Sigmoid colon (tissue), 7 donors: ENCODE measurements around the gene KLK7. TPM values are rescaled to one million over a fixed set of nuclear protein-coding genes. Genes with fewer than 3 reads are reported as not detected.
A peak's percentile ranks its signal among the peaks of the same experiment; 100 is the strongest.

Experiments
- DNase-seq: peaks from one replicate; pipeline ENCODE4 v3.0.0-alpha.2; 2019
- H3K27ac ChIP-seq, 4 donors: fragments of 200-600 bp; sonication (generic); one replicate each; pipeline ENCODE4 v1.5.1; 2016 to 2019; ENCODE audit warnings: mild to moderate bottlenecking in 1 of 4
- H3K27me3 ChIP-seq, 3 donors: fragments of 200-600 bp; sonication (generic); one replicate each; pipeline ENCODE4 v1.5.1; 2019; ENCODE audit warnings: mild to moderate bottlenecking in 1 of 3
- H3K36me3 ChIP-seq, 4 donors: fragments of 200-600 bp; sonication (generic); one replicate each; pipeline ENCODE4 v1.5.1; 2016 to 2019
- H3K4me1 ChIP-seq, 4 donors: fragments of 200-600 bp; sonication (generic); one replicate each; pipeline ENCODE4 v1.5.1; 2017 to 2019
- H3K4me3 ChIP-seq, 4 donors: fragments of 200-600 bp; sonication (generic); one replicate each; pipeline ENCODE4 v1.5.1; 2017 to 2019; ENCODE audit warnings: mild to moderate bottlenecking in 2 of 4, moderate library complexity in 1 of 4
- H3K9me3 ChIP-seq, 4 donors: fragments of 200-600 bp in 3 of 4; sonication (generic) in 3 of 4; one replicate each; pipeline versions ENCODE4 v1.5.1 to v1.6.1; 2013 to 2019
- EP300 ChIP-seq, 4 donors: sonication (generic); formaldehyde crosslinking; IDR thresholded peaks; one replicate each; pipeline ENCODE4 v1.6.1; 2017; ENCODE audit warnings: antibody characterized with exemption in 4 of 4
- POLR2A ChIP-seq, 2 donors: fragments of 450-650 bp; IDR thresholded peaks; one replicate each; pipeline ENCODE4 v1.6.1; 2016; ENCODE audit warnings: antibody characterized with exemption in 2 of 2, mild to moderate bottlenecking in 2 of 2, moderate library complexity in 2 of 2
- POLR2AphosphoS5 ChIP-seq, 4 donors: sonication (generic); formaldehyde crosslinking; IDR thresholded peaks; one replicate each; pipeline ENCODE4 v1.6.1; 2017; ENCODE audit warnings: antibody characterized with exemption in 4 of 4
- WGBS, 2 donors: extraction: QIAGEN DNeasy Blood & Tissue Kit; methylation state at CpG; one replicate each; pipeline ENCODE4 v1.1.7; 2013; 5-methylcytosine and 5-hydroxymethylcytosine counted together
- intact Hi-C: fragments of 100-400 bp; cut with DNase I; formaldehyde crosslinking; loops from one replicate; pipeline ENCODE4 v1.15.1; 2023
- polyA plus RNA-seq, 3 donors: library from polyadenylated mRNA; stranded (reverse); fragments of 200-250 nt; gene quantifications; one replicate each; pipeline ENCODE4 v1.2.3, GENCODE V29; 2013
- total RNA-seq, 4 donors: library from RNA; depleted of rRNA; stranded (reverse); fragments of >200 nt; gene quantifications; one replicate each; pipeline ENCODE4 v1.1.0, GENCODE V29; 2016
- TF ChIP-seq, protein P1 (sequence below), 4 experiments: fragments of 450-650 bp in 3 of 4; fragments of 200-600 bp in 1 of 4; IDR thresholded peaks; one replicate each; pipeline ENCODE4 v1.5.1; 2016 to 2019; ENCODE audit warnings: antibody characterized with exemption in 4 of 4, mild to moderate bottlenecking in 3 of 4, moderate library complexity in 2 of 4
- donor health status: healthy with polysubstance abuse.
- donor health status: Bipolar disorder and iron deficiency.
- donor health status: healthy.

The KLK7 gene
- total and polyA plus RNA-seq, 7 donors = not detected

- TF ChIP-seq, protein P1, sequence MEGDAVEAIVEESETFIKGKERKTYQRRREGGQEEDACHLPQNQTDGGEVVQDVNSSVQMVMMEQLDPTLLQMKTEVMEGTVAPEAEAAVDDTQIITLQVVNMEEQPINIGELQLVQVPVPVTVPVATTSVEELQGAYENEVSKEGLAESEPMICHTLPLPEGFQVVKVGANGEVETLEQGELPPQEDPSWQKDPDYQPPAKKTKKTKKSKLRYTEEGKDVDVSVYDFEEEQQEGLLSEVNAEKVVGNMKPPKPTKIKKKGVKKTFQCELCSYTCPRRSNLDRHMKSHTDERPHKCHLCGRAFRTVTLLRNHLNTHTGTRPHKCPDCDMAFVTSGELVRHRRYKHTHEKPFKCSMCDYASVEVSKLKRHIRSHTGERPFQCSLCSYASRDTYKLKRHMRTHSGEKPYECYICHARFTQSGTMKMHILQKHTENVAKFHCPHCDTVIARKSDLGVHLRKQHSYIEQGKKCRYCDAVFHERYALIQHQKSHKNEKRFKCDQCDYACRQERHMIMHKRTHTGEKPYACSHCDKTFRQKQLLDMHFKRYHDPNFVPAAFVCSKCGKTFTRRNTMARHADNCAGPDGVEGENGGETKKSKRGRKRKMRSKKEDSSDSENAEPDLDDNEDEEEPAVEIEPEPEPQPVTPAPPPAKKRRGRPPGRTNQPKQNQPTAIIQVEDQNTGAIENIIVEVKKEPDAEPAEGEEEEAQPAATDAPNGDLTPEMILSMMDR (IDR thresholded peaks at IDR 0.05) = no peak
- DNase-seq = peak; percentile 35
- Histone ChIP-seq H3K36me3 (no peaks in the 10 kb centered on the region), H3K27ac (no peak overlapping the region), H3K4me1 (no peaks in the 10 kb centered on the region), H3K27me3 (peaks cover 5 to 55% (median 13%) of the 10 kb centered on the region in 3 donors), H3K9me3 (no peaks in the 10 kb centered on the region), H3K4me3 (no peak overlapping the region)
- 38 to 42% methylated on average over 8 of the region's 8 CpGs for WGBS, 2 donors
- intact Hi-C loops = no loop called here
These were observed 4.0 kb downstream of the KLK7 start for GRCh38 chr19:50979758-50980157.

DNA sequence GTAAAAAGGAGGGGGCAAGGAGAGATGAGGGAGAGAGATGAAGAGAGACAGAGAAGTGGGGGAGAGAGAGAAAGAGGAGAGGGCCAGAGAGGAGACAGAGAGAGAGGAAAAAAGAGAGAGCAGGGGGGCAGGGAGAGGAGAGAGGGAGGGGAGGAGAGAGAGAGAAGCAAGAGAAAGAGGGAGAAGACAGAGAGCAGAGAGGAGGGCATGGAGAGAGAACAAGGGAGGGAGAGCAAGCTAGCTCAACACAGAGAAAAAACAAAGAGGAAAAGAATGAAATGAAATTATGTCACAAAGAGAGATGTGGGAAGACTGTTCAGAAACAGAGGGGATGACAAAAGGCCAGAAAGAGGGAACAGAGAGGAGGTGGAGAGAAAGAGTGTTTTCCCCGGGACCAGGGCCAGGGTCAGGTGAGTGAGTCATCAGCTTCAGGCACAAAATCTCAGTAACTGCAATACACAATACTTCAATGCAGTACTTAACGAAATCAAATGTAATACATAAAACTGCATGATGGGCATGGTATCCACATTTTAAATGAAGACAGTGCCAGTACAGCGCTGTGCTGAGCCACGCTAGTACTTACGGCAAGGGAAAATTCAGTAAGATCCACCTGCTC, 4.8 kb downstream of the KLK7 start:
- Histone ChIP-seq H3K36me3 (no peaks in the 10 kb centered on the region), H3K27ac (no peak overlapping the region), H3K27me3 (peaks cover 4 to 54% (median 13%) of the 10 kb centered on the region in 3 donors), H3K4me1 (no peaks in the 10 kb centered on the region), H3K4me3 (no peak overlapping the region), H3K9me3 (no peaks in the 10 kb centered on the region)
- intact Hi-C loops = no loop called here
- WGBS, 2 donors = 57 to 71% methylated on average over 5 of the region's 5 CpGs
- DNase-seq = peak; percentile 9
- TF ChIP-seq POLR2AphosphoS5 (IDR thresholded peaks at IDR 0.05) (no peak), EP300 (IDR thresholded peaks at IDR 0.05) (no peak), POLR2A (IDR thresholded peaks at IDR 0.05) (no peak)
- TF ChIP-seq, protein P1 (IDR thresholded peaks at IDR 0.05) = no peak

DNA sequence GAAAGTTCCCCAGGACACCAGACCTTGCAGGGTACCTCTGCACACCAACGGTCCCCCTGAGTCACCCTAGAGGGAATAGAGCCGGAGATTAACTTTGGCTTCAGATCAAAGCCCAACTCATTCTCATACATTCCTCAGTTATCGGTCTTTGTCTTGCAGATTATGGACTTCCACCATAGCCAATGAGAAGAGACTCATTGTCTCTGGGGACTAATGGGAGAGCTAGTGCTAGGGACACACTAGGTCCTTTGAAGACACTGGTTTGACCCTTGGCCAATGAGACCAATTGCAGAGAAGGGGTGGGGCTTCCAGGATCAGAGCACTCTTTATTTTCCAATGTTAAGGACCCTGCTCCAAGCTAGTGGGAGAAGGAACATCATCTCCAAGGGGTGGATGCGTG, 6.1 kb downstream of the KLK7 start:
- WGBS, 2 donors = 81% methylated on average over 4 of the region's 4 CpGs
- intact Hi-C loops = no loop called here
- no peak overlapping the region for H3K4me3 ChIP-seq
- H3K36me3 ChIP-seq = no peaks in the 10 kb centered on the region
- H3K4me1 ChIP-seq = no peaks in the 10 kb centered on the region
- TF ChIP-seq, protein P1 (IDR thresholded peaks at IDR 0.05) = no peak
- no peak for TF ChIP-seq EP300 (IDR thresholded peaks at IDR 0.05)
- no peak for TF ChIP-seq POLR2AphosphoS5 (IDR thresholded peaks at IDR 0.05)
- TF ChIP-seq POLR2A (IDR thresholded peaks at IDR 0.05) = no peak
- H3K9me3 ChIP-seq = no peaks in the 10 kb centered on the region
- H3K27ac ChIP-seq = no peak overlapping the region
- H3K27me3 ChIP-seq = peaks cover 0 to 55% (median 14%) of the 10 kb centered on the region in 3 donors
- DNase-seq = peak; percentile 28

DNA sequence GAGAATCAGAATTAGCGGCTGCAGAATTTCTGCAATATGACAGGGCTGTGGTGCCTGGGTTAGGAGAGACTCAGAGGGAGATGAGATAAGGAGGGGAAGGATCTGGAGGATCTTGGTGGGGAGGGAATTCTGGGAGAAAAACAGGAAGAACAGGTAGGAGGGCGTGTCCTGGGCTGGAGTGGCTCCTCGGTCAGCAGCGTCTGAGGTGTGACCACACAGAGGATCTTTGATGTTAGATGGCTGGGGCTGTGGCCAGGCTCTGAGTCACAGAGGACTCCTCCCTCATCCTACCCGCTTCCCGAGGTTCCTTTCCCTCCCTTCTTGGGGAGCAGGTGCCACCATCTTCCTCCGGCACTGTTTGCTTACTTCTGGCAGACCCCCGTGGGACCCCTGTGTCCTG, 8.0 kb downstream of the KLK7 start:
- TF ChIP-seq POLR2A (IDR thresholded peaks at IDR 0.05) = no peak
- TF ChIP-seq POLR2AphosphoS5 (IDR thresholded peaks at IDR 0.05) = no peak
- TF ChIP-seq, protein P1 (IDR thresholded peaks at IDR 0.05) = no peak
- Histone ChIP-seq H3K4me1 (no peaks in the 10 kb centered on the region), H3K27me3 (peaks cover 0 to 70% (median 17%) of the 10 kb centered on the region in 3 donors), H3K36me3 (no peaks in the 10 kb centered on the region), H3K27ac (no peak overlapping the region), H3K9me3 (no peaks in the 10 kb centered on the region), H3K4me3 (no peak overlapping the region)
- intact Hi-C loops = no loop called here
- no peak for DNase-seq
- 4 to 26% methylated on average over 8 of the region's 8 CpGs for WGBS, 2 donors
